ENCODE results near the gene MAP1LC3B2. TPM values are rescaled to one million over a fixed set of nuclear protein-coding genes. Genes with fewer than 3 reads are reported as not detected.
A peak's percentile ranks its signal among the peaks of the same experiment; 100 is the strongest.

Gene MAP1LC3B2
- total RNA-seq, 6 experiments from 2014 or later = 0.59 to 1.0 (median 0.70) TPM; not detected in 3

DNA sequence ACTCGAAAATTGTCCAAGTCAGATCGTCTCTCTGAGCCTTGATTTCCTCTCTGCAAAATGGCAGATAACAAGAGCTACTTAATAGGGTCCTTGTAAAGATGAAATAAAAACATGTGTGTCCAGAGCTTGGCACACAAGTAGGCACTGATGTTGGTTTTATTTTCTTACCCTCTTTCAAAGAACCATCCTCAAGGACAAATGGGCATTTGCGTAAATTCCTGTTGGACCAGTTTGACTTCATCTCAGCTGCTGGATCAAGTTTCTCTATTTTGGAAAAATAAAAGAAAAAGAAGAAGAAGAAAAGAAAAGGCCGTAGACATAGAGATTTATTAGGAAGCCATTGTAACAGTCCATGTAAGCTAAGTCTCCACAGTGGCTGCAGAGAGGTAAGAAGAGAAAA is 47.2 kb downstream of the MAP1LC3B2 start:
- Histone ChIP-seq H3K27ac (no peak overlapping the region), H3K4me1 (no peaks in the 10 kb centered on the region), H3K27me3 (no peaks in the 10 kb centered on the region), H3K9me3 (no peaks in the 10 kb centered on the region), H3K4me3 (no peak overlapping the region), H3K36me3 (no peaks in the 10 kb centered on the region)
- TF ChIP-seq, protein P1, sequence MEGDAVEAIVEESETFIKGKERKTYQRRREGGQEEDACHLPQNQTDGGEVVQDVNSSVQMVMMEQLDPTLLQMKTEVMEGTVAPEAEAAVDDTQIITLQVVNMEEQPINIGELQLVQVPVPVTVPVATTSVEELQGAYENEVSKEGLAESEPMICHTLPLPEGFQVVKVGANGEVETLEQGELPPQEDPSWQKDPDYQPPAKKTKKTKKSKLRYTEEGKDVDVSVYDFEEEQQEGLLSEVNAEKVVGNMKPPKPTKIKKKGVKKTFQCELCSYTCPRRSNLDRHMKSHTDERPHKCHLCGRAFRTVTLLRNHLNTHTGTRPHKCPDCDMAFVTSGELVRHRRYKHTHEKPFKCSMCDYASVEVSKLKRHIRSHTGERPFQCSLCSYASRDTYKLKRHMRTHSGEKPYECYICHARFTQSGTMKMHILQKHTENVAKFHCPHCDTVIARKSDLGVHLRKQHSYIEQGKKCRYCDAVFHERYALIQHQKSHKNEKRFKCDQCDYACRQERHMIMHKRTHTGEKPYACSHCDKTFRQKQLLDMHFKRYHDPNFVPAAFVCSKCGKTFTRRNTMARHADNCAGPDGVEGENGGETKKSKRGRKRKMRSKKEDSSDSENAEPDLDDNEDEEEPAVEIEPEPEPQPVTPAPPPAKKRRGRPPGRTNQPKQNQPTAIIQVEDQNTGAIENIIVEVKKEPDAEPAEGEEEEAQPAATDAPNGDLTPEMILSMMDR (IDR thresholded peaks at IDR 0.05) = no peak
- TF ChIP-seq POLR2A (IDR thresholded peaks at IDR 0.05) = no peak
- ATAC-seq (no peak), DNase-seq (no peak)
- intact Hi-C loops (cut with DNase I) = loop anchor here in 1 of 2 donors (10.0 kb wide), 1 partner anchor 612 kb away; no protein-coding TSS in a partner anchor
- WGBS (ENCODE audit: insufficient coverage, low coverage, low lambda C conversion rate, missing lambda C conversion rate) = 55% methylated on average over 4 of the region's 4 CpGs

DNA sequence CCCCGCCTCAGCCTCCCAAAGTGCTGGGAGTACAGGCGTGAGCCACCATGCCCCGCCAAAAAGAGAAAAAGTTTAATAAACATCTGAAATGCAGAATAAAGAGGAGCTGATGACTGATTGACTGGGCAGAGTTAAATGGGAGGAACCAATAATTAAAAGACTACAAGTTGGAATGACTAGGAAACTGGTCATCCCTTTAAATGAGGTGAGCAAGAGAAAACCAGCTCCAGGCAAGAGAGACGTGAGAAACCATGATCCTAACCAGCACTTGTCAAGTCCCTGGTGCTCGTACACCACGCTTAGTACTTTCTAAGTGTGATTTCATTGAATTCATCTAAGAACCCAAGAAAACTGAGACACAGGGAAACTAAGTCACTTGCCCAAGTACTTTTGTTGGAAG is 47.9 kb downstream of the MAP1LC3B2 start:
- H3K27me3 ChIP-seq = no peaks in the 10 kb centered on the region
- 82% methylated on average over 6 of the region's 6 CpGs for WGBS (ENCODE audit: insufficient coverage, low coverage, low lambda C conversion rate, missing lambda C conversion rate)
- ATAC-seq (no peak), DNase-seq (no peak)
- no peak for TF ChIP-seq POLR2A (IDR thresholded peaks at IDR 0.05)
- TF ChIP-seq, protein P1 (IDR thresholded peaks at IDR 0.05) = no peak
- H3K36me3 ChIP-seq = no peaks in the 10 kb centered on the region
- intact Hi-C loops (cut with DNase I) = loop anchor here in 1 of 2 donors (10.0 kb wide), 1 partner anchor 612 kb away; no protein-coding TSS in a partner anchor
- no peaks in the 10 kb centered on the region for H3K4me1 ChIP-seq
- no peak overlapping the region for H3K4me3 ChIP-seq
- no peaks in the 10 kb centered on the region for H3K9me3 ChIP-seq
- no peak overlapping the region for H3K27ac ChIP-seq

DNA sequence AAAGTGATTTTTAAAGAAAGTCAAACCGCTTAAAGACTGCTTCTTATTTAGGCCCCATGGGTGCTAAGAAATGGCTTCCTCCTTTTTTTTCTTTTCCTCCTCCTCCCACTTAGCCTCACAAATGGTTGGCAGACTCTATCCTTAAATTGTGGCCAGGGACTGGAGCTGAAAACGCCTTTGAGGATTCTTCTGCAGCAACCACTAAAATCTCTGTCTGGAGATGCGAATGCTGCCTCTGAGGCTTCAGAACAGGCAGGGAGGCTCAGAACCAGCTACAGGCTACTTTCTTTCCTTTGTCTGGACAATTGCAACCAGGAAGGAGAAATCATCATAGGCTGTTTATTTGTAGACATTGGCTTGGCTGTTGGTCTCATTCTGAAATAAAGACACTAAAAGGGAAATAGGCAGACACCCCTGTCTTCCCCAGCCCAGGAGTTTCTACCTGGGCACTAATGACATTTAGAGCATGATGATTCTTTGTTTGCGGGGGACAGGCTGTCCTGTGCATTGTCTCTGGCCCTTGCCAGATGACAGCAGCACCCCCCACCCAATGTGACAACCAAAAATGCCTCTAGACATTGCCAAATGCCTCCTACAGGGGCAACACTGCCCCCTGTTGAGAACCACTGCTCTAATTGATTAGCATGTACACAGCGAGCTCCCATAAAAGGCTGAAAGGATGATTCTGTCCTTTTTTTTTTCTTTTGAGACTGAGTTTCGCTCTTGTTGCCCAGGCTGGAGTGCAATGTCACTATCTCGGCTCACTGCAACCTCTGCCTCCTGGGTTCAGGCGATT is 50.3 kb downstream of the MAP1LC3B2 start:
- no peak for ATAC-seq

DNA sequence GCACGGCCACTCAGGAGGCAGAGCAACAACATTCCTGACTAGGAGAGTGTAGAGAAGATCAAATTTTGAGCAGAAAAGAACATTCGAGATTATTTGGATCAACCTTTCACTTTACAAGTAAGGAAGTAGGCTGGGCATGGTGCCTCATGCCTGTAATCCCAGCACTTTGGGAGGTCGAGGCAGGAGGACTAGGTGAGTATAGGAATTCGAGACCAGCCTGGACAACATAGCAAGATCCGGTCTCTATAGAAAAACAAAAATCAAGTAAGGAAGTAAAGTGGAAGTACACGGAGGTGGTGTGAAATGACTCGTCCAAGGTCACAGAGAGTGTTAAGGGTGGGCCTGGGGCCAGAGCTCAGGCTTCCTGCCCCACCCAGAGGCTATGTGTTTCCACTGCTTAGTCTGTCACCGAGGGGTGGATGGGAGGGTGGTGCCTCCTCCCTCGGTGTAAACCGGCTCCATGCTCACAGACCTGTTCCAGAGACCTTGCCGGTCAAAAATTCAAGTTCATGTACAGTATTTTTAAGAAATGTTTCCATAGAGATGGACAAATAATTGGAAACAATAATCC is 51.9 kb downstream of the MAP1LC3B2 start:
- H3K27me3 ChIP-seq = no peaks in the 10 kb centered on the region
- intact Hi-C loops (cut with DNase I) = no loop called here
- WGBS (ENCODE audit: insufficient coverage, low coverage, low lambda C conversion rate, missing lambda C conversion rate) = 42% methylated on average over 11 of the region's 11 CpGs
- no peaks in the 10 kb centered on the region for H3K36me3 ChIP-seq
- no peaks in the 10 kb centered on the region for H3K9me3 ChIP-seq
- DNase-seq = no peak
- peak in 2 of 4 donors; percentile 33 to 41 for ATAC-seq
- peaks cover 0 to 9% (median 0%) of the 10 kb centered on the region in 4 donors for H3K4me1 ChIP-seq
- H3K4me3 ChIP-seq = no peak overlapping the region
- TF ChIP-seq POLR2A (IDR thresholded peaks at IDR 0.05) = no peak
- TF ChIP-seq, protein P1 (IDR thresholded peaks at IDR 0.05) = no peak
- H3K27ac ChIP-seq = no peak overlapping the region

More for the DNA sequence above, 50.3 kb downstream of the MAP1LC3B2 start:
- intact Hi-C loops (cut with DNase I) = loop anchor here in 1 of 2 donors (10.0 kb wide), 1 partner anchor 615 kb away; no protein-coding TSS in a partner anchor
- TF ChIP-seq, protein P1 (IDR thresholded peaks at IDR 0.05) = peak in 3 of 4 donors; percentile 19 to 33 (median 25)
- TF ChIP-seq POLR2A (IDR thresholded peaks at IDR 0.05) = no peak
- DNase-seq = no peak
- Histone ChIP-seq H3K4me3 (no peak overlapping the region), H3K9me3 (no peaks in the 10 kb centered on the region), H3K4me1 (no peaks in the 10 kb centered on the region), H3K36me3 (no peaks in the 10 kb centered on the region), H3K27ac (no peak overlapping the region), H3K27me3 (no peaks in the 10 kb centered on the region)
- 73% methylated on average over 7 of the region's 8 CpGs for WGBS (ENCODE audit: insufficient coverage, low coverage, low lambda C conversion rate, missing lambda C conversion rate)
